ENCODE measurements around the gene EYA3. TPM values are rescaled to one million over a fixed set of nuclear protein-coding genes. Genes with fewer than 3 reads are reported as not detected.

The EYA3 gene
- total and polyA plus RNA-seq, 10 of the 15 experiments (the other 5 are each of a cell fraction or from before 2014, with no cell fraction given): 13.0 to 46.6 (median 23.4) TPM

GRCh38 chr1:28031173-28031572 is 57.2 kb downstream of the EYA3 start:
- ChIA-PET CTCF (interaction anchor here (1.0 to 1.7 kb wide), 2 partner anchors 9 to 82 kb away, joined by 3 to 8 read pairs; no protein-coding TSS in a partner anchor), SMC1A (ENCODE audit: uncharacterized antibody, unreplicated experiment) (no interaction called here), RAD21 (ENCODE audit: unreplicated experiment) (no interaction called here), POLR2A (no interaction called here)
- Histone ChIP-seq H3K79me2 (ENCODE audit: control insufficient read depth, insufficient read depth, low read length) (no peaks in the 10 kb centered on the region; the same call in 1 of the 2 replicates), H3K27ac (ENCODE audit: control insufficient read depth, insufficient read depth) (no peak overlapping the region), H3K36me3 (ENCODE audit: control insufficient read depth in 2 of 2, insufficient read depth in 2 of 2, low read length in 1 of 2) (peaks cover 0 to 12% of the 10 kb centered on the region in 2 experiments; a peak in 2 of 4 replicates), H2AFZ (ENCODE audit: control insufficient read depth, low read depth, low read length) (no peak overlapping the region), H3K9me3 (replicated peaks; ENCODE audit: control insufficient read depth, insufficient read depth, low read length) (no peaks in the 10 kb centered on the region), H3K4me3 (no peak overlapping the region), H3K4me2 (ENCODE audit: control insufficient read depth, insufficient read depth) (no peak overlapping the region), H3K27me3 (replicated peaks in 1 of 2; ENCODE audit: control insufficient read depth in 2 of 2, insufficient read depth in 2 of 2, low read length in 1 of 2) (no peaks in the 10 kb centered on the region), H3K9ac (ENCODE audit: control insufficient read depth, insufficient read depth, low read length) (no peak overlapping the region), H4K20me1 (ENCODE audit: control insufficient read depth, insufficient read depth) (no peaks in the 10 kb centered on the region), H3K4me1 (ENCODE audit: control insufficient read depth, insufficient read depth, low read length) (peaks cover 22% of the 10 kb centered on the region)
- in situ Hi-C loops (cut with MboI) (no loop called here), intact Hi-C loops (cut with micrococcal nuclease; ENCODE audit: unreplicated experiment) (no loop called here)
- TF ChIP-seq POLR2AphosphoS2 (IDR thresholded peaks at IDR 0.05; ENCODE audit: low read depth, low read length) (no peak), SRF (IDR thresholded peaks at IDR 0.05; ENCODE audit: low read depth in 2 of 2, low read length in 2 of 2) (no peak), POU2F2 (IDR thresholded peaks at IDR 0.05; ENCODE audit: borderline replicate concordance, low read depth, low read length) (no peak), TCF7 (IDR thresholded peaks at IDR 0.05; ENCODE audit: borderline replicate concordance) (no peak), ZZZ3 (IDR thresholded peaks at IDR 0.05; ENCODE audit: control insufficient read depth, insufficient read length, low read depth) (no peak), IRF3 (IDR thresholded peaks at IDR 0.05) (no peak), SIX5 (IDR thresholded peaks at IDR 0.05; ENCODE audit: low read depth, low read length, severe bottlenecking) (no peak)
- BruUV-seq (replicated peaks): no TSS peak
- FAIRE-seq (no peak), ATAC-seq (no peak), DNase-seq (ENCODE audit: low read depth, low spot score) (no peak)
